HepG2 (cell line): ENCODE data around the gene GOLGA8B. TPM values are rescaled to one million over a fixed set of nuclear protein-coding genes. Genes with fewer than 3 reads are reported as not detected.
A peak's percentile ranks its signal among the peaks of the same experiment; 100 is the strongest.

ENCODE experiments used
- CAMTA2 ChIP-seq: sonication (generic); formaldehyde crosslinking; IDR thresholded peaks from 2 replicates; pipeline ENCODE4 v1.4.0; 2020; ENCODE audit warnings: mild to moderate bottlenecking, missing genetic modification reagents, borderline replicate concordance
- CHD4 ChIP-seq: fragments of 200-600 bp; sonication (generic); IDR thresholded peaks from 2 replicates; pipeline ENCODE4 v1.7.0; 2017; ENCODE audit warnings: mild to moderate bottlenecking, low read length, borderline replicate concordance
- ETV6 ChIP-seq: sonication (generic); formaldehyde crosslinking; conservative IDR thresholded peaks from 2 replicates; pipeline ENCODE4 v1.4.0; 2020; ENCODE audit warnings: missing genetic modification reagents
- FLYWCH1 ChIP-seq: sonication (generic); formaldehyde crosslinking; IDR thresholded peaks from 2 replicates; pipeline ENCODE4 v1.8.1; 2023; ENCODE audit warnings: mild to moderate bottlenecking, missing genetic modification reagents
- GFI1 ChIP-seq: sonication (generic); formaldehyde crosslinking; IDR thresholded peaks from 2 replicates; pipeline ENCODE4 v1.5.0; 2020; ENCODE audit warnings: missing genetic modification reagents, mild to moderate bottlenecking, borderline replicate concordance
- GTF3A ChIP-seq: sonication (generic); formaldehyde crosslinking; conservative IDR thresholded peaks from 2 replicates; pipeline ENCODE4 v1.4.0; 2020; ENCODE audit warnings: mild to moderate bottlenecking, missing genetic modification reagents
- HDAC6 ChIP-seq: fragments of 200-600 bp; sonication (generic); IDR thresholded peaks from 2 replicates; pipeline ENCODE4 v1.7.0; 2017; ENCODE audit warnings: mild to moderate bottlenecking, antibody characterized with exemption, low read length, low read depth
- MED8 ChIP-seq: sonication (generic); formaldehyde crosslinking; IDR thresholded peaks from 2 replicates; pipeline ENCODE4 v1.8.1; 2023; ENCODE audit warnings: mild to moderate bottlenecking, missing genetic modification reagents; ENCODE audit not compliant: insufficient replicate concordance
- NR2C2 ChIP-seq: sonication (generic); formaldehyde crosslinking; IDR thresholded peaks from 2 replicates; pipeline ENCODE4 v1.4.0; 2020; ENCODE audit warnings: missing genetic modification reagents, mild to moderate bottlenecking, moderate library complexity, borderline replicate concordance
- SAP130 ChIP-seq: IDR thresholded peaks from 2 replicates; pipeline ENCODE4 v1.6.1; 2016; ENCODE audit warnings: low read depth
- SMYD3 ChIP-seq: sonication (generic); formaldehyde crosslinking; IDR thresholded peaks from 2 replicates; pipeline ENCODE4 v1.8.1; 2023; ENCODE audit warnings: mild to moderate bottlenecking, missing genetic modification reagents
- SUZ12 ChIP-seq: fragments of 150-350 bp; IDR thresholded peaks from 2 replicates; pipeline ENCODE4 v1.6.1; 2014; ENCODE audit warnings: low read depth, low read length
- ZNF205 ChIP-seq: IDR thresholded peaks from 2 replicates; pipeline ENCODE4 v1.6.1; 2018; ENCODE audit warnings: missing biosample characterization, missing genetic modification reagents
- ZNF253 ChIP-seq: sonication (generic); formaldehyde crosslinking; IDR thresholded peaks from 2 replicates; pipeline ENCODE4 v1.8.0; 2022; ENCODE audit warnings: mild to moderate bottlenecking, missing genetic modification reagents, borderline replicate concordance
- ZNF256 ChIP-seq: sonication (generic); formaldehyde crosslinking; conservative IDR thresholded peaks from 2 replicates; pipeline ENCODE4 v1.4.0; 2020; ENCODE audit warnings: missing genetic modification reagents
- ZNF605 ChIP-seq: sonication (generic); formaldehyde crosslinking; IDR thresholded peaks from 2 replicates; pipeline ENCODE4 v1.8.0; 2022; ENCODE audit warnings: mild to moderate bottlenecking, missing genetic modification reagents
- ZNF747 ChIP-seq: sonication (generic); formaldehyde crosslinking; IDR thresholded peaks from 2 replicates; pipeline ENCODE4 v1.8.1; 2023; ENCODE audit warnings: missing genetic modification reagents, mild to moderate bottlenecking, borderline replicate concordance
- polyA plus RNA-seq, 8 experiments: library from polyadenylated mRNA; depleted of rRNA in 3 of 8; stranded (reverse) in 7 of 8; unstranded in 1 of 8; fragments of >200 nt; fragmentation: Illumina TruSeq in 4 of 8; extraction: Trizol in 4 of 8; gene quantifications; 2 replicates each; pipeline versions ENCODE4 v1.2.1 to v1.2.3, GENCODE V29; 2011 to 2016; ENCODE audit warnings: low read depth in 4 of 8, missing spikeins in 1 of 8, mixed read lengths in 1 of 8; ENCODE audit not compliant: insufficient read depth in 1 of 8
- total RNA-seq, 5 experiments: library from RNA; depleted of rRNA; stranded (reverse); fragments of >200 nt; fragmentation: Illumina TruSeq; extraction: Trizol; gene quantifications; 2 replicates each; pipeline ENCODE4 v1.2.3, GENCODE V29; 2016; ENCODE audit warnings: low read depth in 1 of 5
- TF ChIP-seq, protein P1 (sequence below): sonication (generic); formaldehyde crosslinking; IDR thresholded peaks from 2 replicates; pipeline ENCODE4 v1.4.0; 2020; ENCODE audit warnings: missing genetic modification reagents
- TF ChIP-seq, protein P2 (sequence below): sonication (generic); formaldehyde crosslinking; IDR thresholded peaks from 2 replicates; pipeline ENCODE4 v1.8.0; 2022; ENCODE audit warnings: missing genetic modification reagents, mild to moderate bottlenecking, moderate library complexity, borderline replicate concordance

GOLGA8B gene
- total and polyA plus RNA-seq, 2 of the 13 experiments (the other 11 are each of a cell fraction or from before 2014, with no cell fraction given), result 38.8 to 89.0 TPM

GRCh38 chr15:34582461-34583371, 735 bp downstream of the GOLGA8B start (continued):
- TF ChIP-seq ZNF256 (CRISPR knock-in tag), result no peak
- TF ChIP-seq ZNF253 (CRISPR knock-in tag), result no peak
- TF ChIP-seq HDAC6, result no peak
- TF ChIP-seq, protein P1, sequence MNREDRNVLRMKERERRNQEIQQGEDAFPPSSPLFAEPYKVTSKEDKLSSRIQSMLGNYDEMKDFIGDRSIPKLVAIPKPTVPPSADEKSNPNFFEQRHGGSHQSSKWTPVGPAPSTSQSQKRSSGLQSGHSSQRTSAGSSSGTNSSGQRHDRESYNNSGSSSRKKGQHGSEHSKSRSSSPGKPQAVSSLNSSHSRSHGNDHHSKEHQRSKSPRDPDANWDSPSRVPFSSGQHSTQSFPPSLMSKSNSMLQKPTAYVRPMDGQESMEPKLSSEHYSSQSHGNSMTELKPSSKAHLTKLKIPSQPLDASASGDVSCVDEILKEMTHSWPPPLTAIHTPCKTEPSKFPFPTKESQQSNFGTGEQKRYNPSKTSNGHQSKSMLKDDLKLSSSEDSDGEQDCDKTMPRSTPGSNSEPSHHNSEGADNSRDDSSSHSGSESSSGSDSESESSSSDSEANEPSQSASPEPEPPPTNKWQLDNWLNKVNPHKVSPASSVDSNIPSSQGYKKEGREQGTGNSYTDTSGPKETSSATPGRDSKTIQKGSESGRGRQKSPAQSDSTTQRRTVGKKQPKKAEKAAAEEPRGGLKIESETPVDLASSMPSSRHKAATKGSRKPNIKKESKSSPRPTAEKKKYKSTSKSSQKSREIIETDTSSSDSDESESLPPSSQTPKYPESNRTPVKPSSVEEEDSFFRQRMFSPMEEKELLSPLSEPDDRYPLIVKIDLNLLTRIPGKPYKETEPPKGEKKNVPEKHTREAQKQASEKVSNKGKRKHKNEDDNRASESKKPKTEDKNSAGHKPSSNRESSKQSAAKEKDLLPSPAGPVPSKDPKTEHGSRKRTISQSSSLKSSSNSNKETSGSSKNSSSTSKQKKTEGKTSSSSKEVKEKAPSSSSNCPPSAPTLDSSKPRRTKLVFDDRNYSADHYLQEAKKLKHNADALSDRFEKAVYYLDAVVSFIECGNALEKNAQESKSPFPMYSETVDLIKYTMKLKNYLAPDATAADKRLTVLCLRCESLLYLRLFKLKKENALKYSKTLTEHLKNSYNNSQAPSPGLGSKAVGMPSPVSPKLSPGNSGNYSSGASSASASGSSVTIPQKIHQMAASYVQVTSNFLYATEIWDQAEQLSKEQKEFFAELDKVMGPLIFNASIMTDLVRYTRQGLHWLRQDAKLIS (CRISPR knock-in tag), result no peak
- TF ChIP-seq SUZ12, result no peak
- no peak; the same call in 1 of the 2 replicates for TF ChIP-seq ZNF605 (CRISPR knock-in tag)
- TF ChIP-seq CHD4, result no peak
- no peak for TF ChIP-seq CAMTA2 (CRISPR knock-in tag)
- no peak for TF ChIP-seq ZNF205 (CRISPR knock-in tag)
- peak; percentile 56 for TF ChIP-seq SAP130 (CRISPR knock-in tag)
- no peak for TF ChIP-seq ETV6 (CRISPR knock-in tag)
- TF ChIP-seq, protein P2, sequence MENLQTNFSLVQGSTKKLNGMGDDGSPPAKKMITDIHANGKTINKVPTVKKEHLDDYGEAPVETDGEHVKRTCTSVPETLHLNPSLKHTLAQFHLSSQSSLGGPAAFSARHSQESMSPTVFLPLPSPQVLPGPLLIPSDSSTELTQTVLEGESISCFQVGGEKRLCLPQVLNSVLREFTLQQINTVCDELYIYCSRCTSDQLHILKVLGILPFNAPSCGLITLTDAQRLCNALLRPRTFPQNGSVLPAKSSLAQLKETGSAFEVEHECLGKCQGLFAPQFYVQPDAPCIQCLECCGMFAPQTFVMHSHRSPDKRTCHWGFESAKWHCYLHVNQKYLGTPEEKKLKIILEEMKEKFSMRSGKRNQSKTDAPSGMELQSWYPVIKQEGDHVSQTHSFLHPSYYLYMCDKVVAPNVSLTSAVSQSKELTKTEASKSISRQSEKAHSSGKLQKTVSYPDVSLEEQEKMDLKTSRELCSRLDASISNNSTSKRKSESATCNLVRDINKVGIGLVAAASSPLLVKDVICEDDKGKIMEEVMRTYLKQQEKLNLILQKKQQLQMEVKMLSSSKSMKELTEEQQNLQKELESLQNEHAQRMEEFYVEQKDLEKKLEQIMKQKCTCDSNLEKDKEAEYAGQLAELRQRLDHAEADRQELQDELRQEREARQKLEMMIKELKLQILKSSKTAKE (CRISPR knock-in tag), result no peak
- TF ChIP-seq GTF3A (CRISPR knock-in tag), result no peak
- TF ChIP-seq NR2C2 (CRISPR knock-in tag), result no peak
- TF ChIP-seq ZNF747 (CRISPR knock-in tag), result 0 out of 2 replicates have a peak, but pooled peaks have one; percentile 28
- TF ChIP-seq FLYWCH1 (CRISPR knock-in tag), result no peak
- no peak for TF ChIP-seq GFI1 (CRISPR knock-in tag)
- TF ChIP-seq MED8 (CRISPR knock-in tag), result no peak
- TF ChIP-seq SMYD3 (CRISPR knock-in tag), result no peak
